IMR-90 (cell line): ENCODE results near the gene ISX. TPM values are rescaled to one million over a fixed set of nuclear protein-coding genes. Genes with fewer than 3 reads are reported as not detected.

Experiments
- ATAC-seq: fragments of 200-7000 bp; cut with Tn5 transposase; 2 replicates; pipeline ENCODE4 v1.9.1; 2020; ENCODE audit warnings: low read depth, mild to moderate bottlenecking, moderate library complexity
- BruUV-seq: library from RNA; stranded (reverse); fragments of 400-500 nt; replicated peaks from 2 replicates; lab custom pipeline; 2021; lab: Mats Ljungman, UMichigan
- CTCF ChIA-PET: fragments of 300-600 bp; formaldehyde crosslinking; extraction: SDS; loops from one replicate; lab custom pipeline; 2021; ENCODE audit warnings: antibody characterized with exemption; lab: Yijun Ruan, JAX
- POLR2A ChIA-PET: fragments of 300-600 bp; sonication (Branson Sonifier 250); formaldehyde crosslinking; loops from one replicate; lab custom pipeline; 2022; ENCODE audit warnings: antibody characterized with exemption; ENCODE audit not compliant: unreplicated experiment; lab: Charles Lee
- DNase-seq: peaks from one replicate; pipeline ENCODE4 v3.0.0; 2013
- H2AFZ ChIP-seq: replicated peaks from 2 replicates; pipeline ENCODE3; 2013; ENCODE audit warnings: low read length, mild to moderate bottlenecking; ENCODE audit not compliant: poor library complexity
- H2AK5ac ChIP-seq: 2 replicates; pipeline ENCODE4 v1.6.1; 2013; ENCODE audit warnings: low read depth, low read length, inconsistent platforms
- H2AK9ac ChIP-seq: replicated peaks from 2 replicates; pipeline ENCODE3; 2013; ENCODE audit warnings: mild to moderate bottlenecking, low read depth, low read length, moderate library complexity; ENCODE audit not compliant: poor library complexity
- H2BK120ac ChIP-seq: 2 replicates; pipeline ENCODE4 v1.6.1; 2013; ENCODE audit warnings: low read depth, low read length, inconsistent platforms
- H2BK15ac ChIP-seq: 3 replicates; pipeline ENCODE4 v1.6.1; 2013; ENCODE audit warnings: low read depth, low read length, inconsistent platforms
- H2BK20ac ChIP-seq: 2 replicates; pipeline ENCODE4 v1.6.1; 2013; ENCODE audit warnings: low read depth, mild to moderate bottlenecking, inconsistent platforms, low read length, moderate library complexity
- H2BK5ac ChIP-seq: 2 replicates; pipeline ENCODE4 v1.6.1; 2013; ENCODE audit warnings: mild to moderate bottlenecking, low read depth, low read length, inconsistent platforms; ENCODE audit not compliant: poor library complexity, severe bottlenecking
- H3K14ac ChIP-seq: replicated peaks from 2 replicates; pipeline ENCODE4 v1.6.1; 2013; ENCODE audit warnings: low read depth, low read length, inconsistent platforms
- H3K18ac ChIP-seq: 2 replicates; pipeline ENCODE4 v1.6.1; 2013; ENCODE audit warnings: low read depth, low read length, control low read depth
- H3K23ac ChIP-seq: 2 replicates; pipeline ENCODE4 v1.6.1; 2013; ENCODE audit warnings: low read depth, low read length, inconsistent platforms
- H3K27ac ChIP-seq: 2 replicates; pipeline ENCODE4 v1.5.1; 2013; ENCODE audit warnings: mild to moderate bottlenecking, control low read depth, low read length; ENCODE audit not compliant: insufficient read depth
- H3K27me3 ChIP-seq: 2 replicates; pipeline ENCODE4 v1.6.1; 2013; ENCODE audit warnings: low read length; ENCODE audit not compliant: control insufficient read depth, insufficient read depth
- H3K36me3 ChIP-seq: 2 replicates; pipeline ENCODE4 v1.6.1; 2013; ENCODE audit warnings: low read length, mixed read lengths; ENCODE audit not compliant: control insufficient read depth, insufficient read depth
- H3K4ac ChIP-seq: 2 replicates; pipeline ENCODE4 v1.6.1; 2013; ENCODE audit warnings: low read depth, low read length, inconsistent platforms
- H3K4me1 ChIP-seq: 2 replicates; pipeline ENCODE4 v1.6.1; 2013; ENCODE audit warnings: low read length, mixed read lengths; ENCODE audit not compliant: control insufficient read depth, insufficient read depth
- H3K4me2 ChIP-seq: 2 replicates; pipeline ENCODE4 v1.6.1; 2013; ENCODE audit warnings: low read depth, mild to moderate bottlenecking, control low read depth, low read length, moderate library complexity
- H3K4me3 ChIP-seq: 2 replicates; pipeline ENCODE4 v1.5.1; 2013; ENCODE audit warnings: low read depth, mild to moderate bottlenecking, control low read depth, low read length, moderate library complexity; ENCODE audit not compliant: insufficient read depth
- H3K56ac ChIP-seq: 2 replicates; pipeline ENCODE4 v1.6.1; 2013; ENCODE audit warnings: low read length, inconsistent platforms; ENCODE audit not compliant: insufficient read depth; ENCODE audit errors: extremely low read depth
- H3K79me1 ChIP-seq, 2 experiments: 2 replicates each; pipeline ENCODE4 v1.6.1; 2013; ENCODE audit warnings: low read length in 2 of 2, inconsistent platforms in 1 of 2, low read depth in 1 of 2
- H3K9ac ChIP-seq: 2 replicates; pipeline ENCODE4 v1.6.1; 2013; ENCODE audit warnings: low read depth, low read length, control low read depth
- H3K9me1 ChIP-seq: 2 replicates; pipeline ENCODE4 v1.6.1; 2013; ENCODE audit warnings: low read length, inconsistent platforms; ENCODE audit not compliant: insufficient read depth
- H3K9me3 ChIP-seq: 2 replicates; pipeline ENCODE4 v1.6.1; 2013; ENCODE audit warnings: low read length; ENCODE audit not compliant: control insufficient read depth, insufficient read depth
- H4K20me1 ChIP-seq: 2 replicates; pipeline ENCODE4 v1.6.1; 2013; ENCODE audit warnings: low read length, inconsistent platforms; ENCODE audit not compliant: insufficient read depth
- H4K5ac ChIP-seq: 2 replicates; pipeline ENCODE4 v1.6.1; 2013; ENCODE audit warnings: mild to moderate bottlenecking, low read depth, low read length, control low read depth
- H4K8ac ChIP-seq, 2 experiments: 2 replicates each; pipeline ENCODE4 v1.6.1; 2013; ENCODE audit warnings: low read depth in 2 of 2, low read length in 2 of 2, control low read depth in 1 of 2, inconsistent platforms in 1 of 2
- H4K91ac ChIP-seq: 2 replicates; pipeline ENCODE4 v1.6.1; 2013; ENCODE audit warnings: low read depth, low read length, inconsistent platforms; ENCODE audit not compliant: insufficient read depth
- BHLHE40 ChIP-seq: fragments of 150-350 bp; IDR thresholded peaks from 2 replicates; pipeline ENCODE4 v1.6.1; 2016; ENCODE audit warnings: mild to moderate bottlenecking, low read depth, low read length
- FOS ChIP-seq: fragments of 150-350 bp; IDR thresholded peaks from 2 replicates; pipeline ENCODE4 v1.6.1; 2016; ENCODE audit warnings: low read depth, low read length
- MAFK ChIP-seq: IDR thresholded peaks from 2 replicates; pipeline ENCODE4 v1.6.1; 2012; ENCODE audit warnings: low read depth, low read length, improper control_type of control experiment
- MAZ ChIP-seq: IDR thresholded peaks from 2 replicates; pipeline ENCODE4 v1.6.1; 2012; ENCODE audit warnings: low read depth, mild to moderate bottlenecking, low read length, improper control_type of control experiment, moderate library complexity, borderline replicate concordance
- MXI1 ChIP-seq: IDR thresholded peaks from 2 replicates; pipeline ENCODE4 v1.6.1; 2012; ENCODE audit warnings: low read depth, mild to moderate bottlenecking, low read length, moderate library complexity, borderline replicate concordance
- RAD21 ChIP-seq: IDR thresholded peaks from 2 replicates; pipeline ENCODE4 v1.6.1; 2012; ENCODE audit warnings: low read length, improper control_type of control experiment
- RCOR1 ChIP-seq: IDR thresholded peaks from 2 replicates; pipeline ENCODE4 v1.6.1; 2012; ENCODE audit warnings: mild to moderate bottlenecking, low read length, improper control_type of control experiment; ENCODE audit not compliant: insufficient replicate concordance
- WGBS, 2 experiments: methylation state at CpG; one replicate each; pipeline versions ENCODE4 v1.1.5 to v1.1.7; 2013; ENCODE audit warnings: missing lambda C conversion rate in 2 of 2; ENCODE audit not compliant: insufficient read length in 1 of 2; ENCODE audit errors: extremely low coverage in 2 of 2; 5-methylcytosine and 5-hydroxymethylcytosine counted together
- dilution Hi-C: fragments of 300-500 bp; cut with HindIII; formaldehyde crosslinking; loops from one replicate; pipeline ENCODE4 v1.14.3; 2018; ENCODE audit warnings: low sequenced_read_pairs; ENCODE audit not compliant: unreplicated experiment
- in situ Hi-C: fragments of 300-500 bp; cut with MboI; formaldehyde crosslinking; loops from 3 replicates; pipeline ENCODE4 v1.14.3; 2019; ENCODE audit warnings: low sequenced_read_pairs, inconsistent platforms, mixed read lengths
- intact Hi-C: fragments of 100-400 bp; cut with micrococcal nuclease; formaldehyde crosslinking; loops from 2 replicates; pipeline ENCODE4 v1.10.0; 2022
- polyA plus RNA-seq, 3 experiments: library from polyadenylated mRNA; depleted of rRNA; stranded (reverse); fragments of >200 nt; gene quantifications; 2 replicates each; pipeline ENCODE4 v1.2.3, GENCODE V29; 2012; ENCODE audit warnings: low replicate concordance in 1 of 3
- total RNA-seq: library from RNA; depleted of rRNA; stranded (reverse); fragments of >200 nt; gene quantifications from 2 replicates; pipeline ENCODE4 v1.2.3, GENCODE V29; 2012
- TF ChIP-seq, protein P1 (sequence below): conservative IDR thresholded peaks from 2 replicates; pipeline ENCODE4 v1.5.1; 2012; ENCODE audit warnings: mild to moderate bottlenecking, low read depth, low read length, improper control_type of control experiment

Gene ISX
- total and polyA plus RNA-seq, 2 of the 4 experiments (the other 2 are of a cell fraction): not detected

DNA sequence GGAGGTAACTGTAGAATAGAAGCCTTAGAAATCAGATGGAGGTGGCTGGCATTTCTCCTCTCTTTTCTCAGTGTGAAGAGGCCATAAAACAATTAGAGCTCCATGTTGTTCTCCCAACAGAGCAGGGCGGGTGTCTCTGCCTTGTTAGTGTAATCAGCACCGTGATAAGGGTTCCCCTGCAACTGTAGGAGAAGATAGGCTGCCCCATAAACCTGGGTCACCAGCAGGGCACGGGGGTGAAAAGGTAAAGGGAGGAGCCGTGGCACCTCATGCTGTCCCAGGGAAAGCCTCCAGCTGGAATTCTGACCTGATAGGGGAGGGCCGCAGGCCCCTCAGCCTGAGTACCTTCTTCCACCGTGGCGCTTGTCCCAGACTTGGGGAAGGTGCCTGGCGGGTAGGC, 68.7 kb downstream of the ISX start:
- no peak overlapping the region for H2AK9ac ChIP-seq
- H2AK5ac ChIP-seq: no peak overlapping the region
- H2BK5ac ChIP-seq: no peak overlapping the region
- H3K79me1 ChIP-seq: no peaks in the 10 kb centered on the region
- no TSS peak for BruUV-seq
- ChIA-PET CTCF (no interaction called here), POLR2A (no interaction called here)
- H4K5ac ChIP-seq: no peak overlapping the region
- no peak for TF ChIP-seq RCOR1
- TF ChIP-seq, protein P1, sequence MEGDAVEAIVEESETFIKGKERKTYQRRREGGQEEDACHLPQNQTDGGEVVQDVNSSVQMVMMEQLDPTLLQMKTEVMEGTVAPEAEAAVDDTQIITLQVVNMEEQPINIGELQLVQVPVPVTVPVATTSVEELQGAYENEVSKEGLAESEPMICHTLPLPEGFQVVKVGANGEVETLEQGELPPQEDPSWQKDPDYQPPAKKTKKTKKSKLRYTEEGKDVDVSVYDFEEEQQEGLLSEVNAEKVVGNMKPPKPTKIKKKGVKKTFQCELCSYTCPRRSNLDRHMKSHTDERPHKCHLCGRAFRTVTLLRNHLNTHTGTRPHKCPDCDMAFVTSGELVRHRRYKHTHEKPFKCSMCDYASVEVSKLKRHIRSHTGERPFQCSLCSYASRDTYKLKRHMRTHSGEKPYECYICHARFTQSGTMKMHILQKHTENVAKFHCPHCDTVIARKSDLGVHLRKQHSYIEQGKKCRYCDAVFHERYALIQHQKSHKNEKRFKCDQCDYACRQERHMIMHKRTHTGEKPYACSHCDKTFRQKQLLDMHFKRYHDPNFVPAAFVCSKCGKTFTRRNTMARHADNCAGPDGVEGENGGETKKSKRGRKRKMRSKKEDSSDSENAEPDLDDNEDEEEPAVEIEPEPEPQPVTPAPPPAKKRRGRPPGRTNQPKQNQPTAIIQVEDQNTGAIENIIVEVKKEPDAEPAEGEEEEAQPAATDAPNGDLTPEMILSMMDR: no peak
- TF ChIP-seq BHLHE40: no peak
- no peak for TF ChIP-seq MXI1
- TF ChIP-seq RAD21: no peak
- no peak for TF ChIP-seq MAFK
- TF ChIP-seq FOS: no peak
- TF ChIP-seq MAZ: no peak
- H2BK120ac ChIP-seq: no peak overlapping the region
- dilution Hi-C loops: no loop called here
- no peak overlapping the region for H2BK15ac ChIP-seq
- H3K4me2 ChIP-seq: no peak overlapping the region
- no peak overlapping the region for H3K56ac ChIP-seq
- no peaks in the 10 kb centered on the region for H3K27me3 ChIP-seq
- H3K4ac ChIP-seq: no peak overlapping the region
- no peaks in the 10 kb centered on the region for H3K4me1 ChIP-seq
- H4K20me1 ChIP-seq: no peaks in the 10 kb centered on the region
- H3K36me3 ChIP-seq: no peaks in the 10 kb centered on the region
- H3K9me3 ChIP-seq: no peaks in the 10 kb centered on the region
- H3K27ac ChIP-seq: no peak overlapping the region
- no peak overlapping the region for H3K23ac ChIP-seq
- in situ Hi-C loops: no loop called here
- H4K91ac ChIP-seq: no peak overlapping the region
- H2AFZ ChIP-seq: no peak overlapping the region
- no peak overlapping the region for H3K4me3 ChIP-seq
- WGBS, 2 experiments: 17% methylated on average over 1 of the region's 8 CpGs; no CpG with 5 or more reads in 1 of the 2 experiments
- H3K9ac ChIP-seq: no peak overlapping the region
- no peak overlapping the region for H2BK20ac ChIP-seq
- ATAC-seq (no peak), DNase-seq (no peak)
- no peaks in the 10 kb centered on the region for H3K9me1 ChIP-seq
- no peak overlapping the region for H3K14ac ChIP-seq
- H4K8ac ChIP-seq: no peak overlapping the region
- no peak overlapping the region for H3K18ac ChIP-seq
- intact Hi-C loops: no loop called here
